Colonic mucosa (tissue), 4 donors: ENCODE measurements around the gene CPNE6. TPM values are rescaled to one million over a fixed set of nuclear protein-coding genes. Genes with fewer than 3 reads are reported as not detected.

ENCODE experiments used
- DNase-seq: peaks from one replicate; pipeline ENCODE4 v3.0.0-alpha.2; 2020
- H3K27ac ChIP-seq: fragments of 200-600 bp; one replicate; pipeline ENCODE4 v1.8.0; 2021
- H3K27me3 ChIP-seq: fragments of 200-600 bp; one replicate; pipeline ENCODE4 v1.8.0; 2021
- H3K36me3 ChIP-seq: fragments of 200-600 bp; one replicate; pipeline ENCODE4 v1.8.0; 2021
- H3K4me1 ChIP-seq: fragments of 200-600 bp; one replicate; pipeline ENCODE4 v1.8.0; 2021; ENCODE audit warnings: mild to moderate bottlenecking
- H3K4me3 ChIP-seq: fragments of 200-600 bp; one replicate; pipeline ENCODE4 v1.8.0; 2021
- H3K9ac ChIP-seq, 2 donors: one replicate each; pipeline ENCODE4 v1.7.0; 2013; ENCODE audit warnings: control low read depth in 2 of 2, low read depth in 2 of 2, low read length in 2 of 2
- H3K9me3 ChIP-seq: fragments of 200-600 bp; one replicate; pipeline ENCODE4 v1.8.0; 2021
- intact Hi-C: fragments of 100-400 bp; cut with DNase I; formaldehyde crosslinking; loops from one replicate; pipeline ENCODE4 v1.14.1; 2022
- total RNA-seq, 2 donors: library from RNA; stranded (reverse); fragmentation: NEBNext Ultra II Directional in 1 of 2; extraction: Animal tissue kit (Norgen Biotek cat#: 25700) in 1 of 2; gene quantifications; one replicate each; pipeline ENCODE4 v1.2.1, GENCODE V29; 2021
- TF ChIP-seq, protein P1 (sequence below): fragments of 200-600 bp; IDR thresholded peaks from one replicate; pipeline ENCODE4 v1.8.0; 2022; ENCODE audit warnings: antibody characterized with exemption, mild to moderate bottlenecking
- donor health status: healthy.
- donor health status: DM: no; HTN: no; CAD: no.
- donor health status: DM: no; HTN: no; CAD: no.

The CPNE6 gene
- total RNA-seq, 2 donors from 2014 or later = 0.45 TPM; not detected in 1

DNA sequence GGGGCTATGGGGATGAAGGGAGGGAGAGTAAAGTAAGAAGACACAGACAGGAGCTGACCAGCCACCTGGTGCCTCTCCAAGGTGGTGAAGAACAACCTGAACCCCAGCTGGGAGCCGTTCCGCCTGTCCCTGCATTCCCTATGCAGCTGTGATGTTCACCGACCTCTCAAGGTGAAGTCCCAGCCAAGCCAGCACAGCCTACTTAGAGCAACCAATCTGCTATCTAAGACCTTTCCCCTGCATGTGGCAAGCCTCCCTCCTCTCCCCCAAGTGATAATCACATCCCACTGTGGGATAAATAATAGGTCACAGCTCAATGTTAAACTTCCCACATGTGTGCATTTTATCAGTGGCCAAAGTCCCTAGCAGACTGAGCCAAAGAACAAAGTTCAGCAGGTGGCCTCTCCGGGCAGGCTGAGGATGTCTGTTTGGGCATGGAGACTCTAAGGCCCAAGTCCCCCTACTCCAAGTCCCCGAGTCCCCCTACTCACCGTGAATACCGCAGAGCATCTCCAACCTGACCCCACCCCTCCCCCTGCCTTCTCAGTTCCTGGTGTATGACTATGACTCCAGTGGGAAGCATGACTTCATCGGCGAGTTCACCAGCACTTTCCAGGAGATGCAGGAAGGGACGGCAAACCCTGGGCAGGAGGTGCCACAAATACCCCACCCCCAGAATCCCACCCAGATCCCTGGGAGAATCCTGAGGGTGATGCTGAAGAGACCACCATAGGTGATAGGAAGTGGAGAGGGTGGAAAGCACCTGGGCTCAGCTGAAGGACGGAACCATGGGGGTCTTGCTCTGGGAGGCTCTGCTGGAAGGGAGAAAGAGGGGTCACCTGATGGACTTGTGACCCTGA, 3.5 kb downstream of the CPNE6 start:
- Histone ChIP-seq H3K9me3 (no peaks in the 10 kb centered on the region), H3K4me3 (no peak overlapping the region), H3K27me3 (no peaks in the 10 kb centered on the region), H3K27ac (no peak overlapping the region), H3K36me3 (no peaks in the 10 kb centered on the region), H3K4me1 (no peaks in the 10 kb centered on the region), H3K9ac (no peak overlapping the region)
- no peak for DNase-seq
- TF ChIP-seq, protein P1, sequence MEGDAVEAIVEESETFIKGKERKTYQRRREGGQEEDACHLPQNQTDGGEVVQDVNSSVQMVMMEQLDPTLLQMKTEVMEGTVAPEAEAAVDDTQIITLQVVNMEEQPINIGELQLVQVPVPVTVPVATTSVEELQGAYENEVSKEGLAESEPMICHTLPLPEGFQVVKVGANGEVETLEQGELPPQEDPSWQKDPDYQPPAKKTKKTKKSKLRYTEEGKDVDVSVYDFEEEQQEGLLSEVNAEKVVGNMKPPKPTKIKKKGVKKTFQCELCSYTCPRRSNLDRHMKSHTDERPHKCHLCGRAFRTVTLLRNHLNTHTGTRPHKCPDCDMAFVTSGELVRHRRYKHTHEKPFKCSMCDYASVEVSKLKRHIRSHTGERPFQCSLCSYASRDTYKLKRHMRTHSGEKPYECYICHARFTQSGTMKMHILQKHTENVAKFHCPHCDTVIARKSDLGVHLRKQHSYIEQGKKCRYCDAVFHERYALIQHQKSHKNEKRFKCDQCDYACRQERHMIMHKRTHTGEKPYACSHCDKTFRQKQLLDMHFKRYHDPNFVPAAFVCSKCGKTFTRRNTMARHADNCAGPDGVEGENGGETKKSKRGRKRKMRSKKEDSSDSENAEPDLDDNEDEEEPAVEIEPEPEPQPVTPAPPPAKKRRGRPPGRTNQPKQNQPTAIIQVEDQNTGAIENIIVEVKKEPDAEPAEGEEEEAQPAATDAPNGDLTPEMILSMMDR = no peak
- intact Hi-C loops = no loop called here

DNA sequence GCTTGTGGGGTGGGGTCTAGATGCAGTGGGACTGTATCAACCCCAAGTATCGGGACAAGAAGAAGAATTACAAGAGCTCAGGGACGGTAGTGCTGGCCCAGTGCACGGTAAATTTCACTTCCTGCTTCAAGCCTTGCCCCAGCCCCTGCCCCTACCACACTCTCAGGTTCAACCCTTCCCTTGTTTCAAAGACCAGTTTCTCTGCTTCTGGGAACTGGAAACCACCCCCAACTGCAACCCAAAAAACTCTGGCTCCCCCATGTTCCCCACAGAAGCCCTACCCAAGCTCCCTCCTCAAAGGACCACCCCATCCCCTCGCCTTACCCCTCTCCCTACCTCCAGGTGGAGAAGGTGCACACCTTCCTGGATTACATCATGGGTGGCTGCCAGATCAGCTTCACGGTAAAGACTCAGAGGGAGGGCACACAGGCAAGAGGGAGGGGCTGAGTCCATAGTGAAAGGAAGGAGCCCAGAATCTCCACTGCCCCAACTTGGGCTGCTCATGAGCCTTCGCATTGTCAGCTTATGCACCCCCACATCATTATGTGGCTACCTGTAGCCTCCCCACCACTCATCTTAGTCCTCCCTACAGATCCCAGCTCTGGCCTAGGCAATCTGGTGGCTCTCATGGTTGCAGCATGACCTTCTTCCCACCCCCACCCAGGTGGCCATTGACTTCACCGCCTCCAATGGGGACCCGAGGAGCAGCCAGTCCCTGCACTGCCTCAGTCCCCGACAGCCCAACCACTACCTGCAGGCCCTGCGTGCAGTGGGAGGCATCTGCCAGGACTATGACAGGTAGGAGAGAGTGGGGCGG, 4.3 kb downstream of the CPNE6 start:
- no peak overlapping the region for H3K27ac ChIP-seq
- no peak for DNase-seq
- intact Hi-C loops = no loop called here
- H3K4me1 ChIP-seq = no peaks in the 10 kb centered on the region
- H3K36me3 ChIP-seq = no peaks in the 10 kb centered on the region
- no peaks in the 10 kb centered on the region for H3K9me3 ChIP-seq
- no peaks in the 10 kb centered on the region for H3K27me3 ChIP-seq
- TF ChIP-seq, protein P1 = no peak
- H3K9ac ChIP-seq = no peak overlapping the region
- H3K4me3 ChIP-seq = no peak overlapping the region

DNA sequence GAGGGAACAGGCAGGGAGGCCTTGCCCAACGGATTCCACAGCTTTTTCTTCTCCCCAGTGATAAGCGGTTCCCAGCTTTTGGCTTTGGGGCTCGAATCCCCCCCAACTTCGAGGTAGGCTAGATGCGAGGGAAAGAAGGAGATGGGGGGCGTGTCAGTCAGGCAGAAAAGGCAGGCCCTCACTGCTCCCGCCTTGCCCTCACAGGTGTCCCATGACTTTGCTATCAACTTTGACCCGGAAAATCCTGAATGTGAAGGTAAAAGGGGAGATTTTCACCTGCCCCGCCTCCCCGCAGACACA, 4.9 kb downstream of the CPNE6 start:
- Histone ChIP-seq H3K4me3 (no peak overlapping the region), H3K9me3 (no peaks in the 10 kb centered on the region), H3K36me3 (no peaks in the 10 kb centered on the region), H3K9ac (no peak overlapping the region), H3K4me1 (no peaks in the 10 kb centered on the region), H3K27me3 (no peaks in the 10 kb centered on the region), H3K27ac (no peak overlapping the region)
- TF ChIP-seq, protein P1 = no peak
- intact Hi-C loops = no loop called here
- DNase-seq = no peak

DNA sequence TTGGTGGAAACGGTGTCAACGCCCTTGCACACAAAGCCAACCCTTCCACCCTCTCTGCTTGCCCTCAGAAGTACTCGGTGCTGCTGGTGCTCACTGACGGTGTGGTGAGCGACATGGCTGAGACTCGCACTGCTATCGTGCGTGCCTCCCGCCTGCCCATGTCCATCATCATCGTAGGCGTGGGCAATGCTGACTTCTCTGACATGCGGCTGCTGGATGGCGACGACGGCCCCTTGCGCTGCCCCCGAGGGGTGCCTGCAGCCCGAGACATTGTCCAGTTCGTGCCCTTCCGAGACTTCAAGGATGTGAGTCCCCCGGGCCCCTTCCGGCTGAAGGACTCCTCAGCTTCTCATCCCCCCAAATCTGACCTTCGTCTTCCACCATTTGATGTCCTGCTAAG, 5.7 kb downstream of the CPNE6 start:
- H3K9ac ChIP-seq = no peak overlapping the region
- TF ChIP-seq, protein P1 = no peak
- H3K4me1 ChIP-seq = no peaks in the 10 kb centered on the region
- H3K4me3 ChIP-seq = no peak overlapping the region
- no peak for DNase-seq
- H3K36me3 ChIP-seq = no peaks in the 10 kb centered on the region
- no peaks in the 10 kb centered on the region for H3K27me3 ChIP-seq
- intact Hi-C loops = no loop called here
- no peak overlapping the region for H3K27ac ChIP-seq
- no peaks in the 10 kb centered on the region for H3K9me3 ChIP-seq

DNA sequence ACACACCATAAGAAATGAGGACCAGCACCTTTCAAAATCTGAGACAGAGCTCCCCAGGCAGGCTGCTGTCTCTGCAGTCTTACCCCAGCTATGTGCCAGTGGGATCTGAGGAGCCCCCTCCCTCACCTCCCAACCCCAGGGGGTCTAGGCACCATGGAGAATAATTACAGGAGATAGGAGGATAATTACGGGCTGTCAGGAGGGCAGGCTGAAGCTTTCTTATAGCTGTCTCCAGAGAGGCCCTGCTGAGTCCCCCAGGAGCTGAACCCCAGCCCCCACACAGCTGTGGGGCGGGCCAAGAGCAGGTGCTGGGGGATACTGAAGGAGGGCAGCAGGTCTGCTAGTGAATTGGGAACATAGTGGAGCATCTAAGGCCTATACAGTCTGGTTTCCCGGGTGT, 6.8 kb downstream of the CPNE6 start:
- Histone ChIP-seq H3K27ac (no peak overlapping the region), H3K9me3 (no peaks in the 10 kb centered on the region), H3K4me1 (no peaks in the 10 kb centered on the region), H3K4me3 (no peak overlapping the region), H3K9ac (no peak overlapping the region), H3K36me3 (no peaks in the 10 kb centered on the region), H3K27me3 (no peaks in the 10 kb centered on the region)
- intact Hi-C loops = no loop called here
- DNase-seq = no peak
- TF ChIP-seq, protein P1 = no peak
